M059J (cell line): Measurements from ENCODE around the gene UGT2B15. TPM values are rescaled to one million over a fixed set of nuclear protein-coding genes. Genes with fewer than 3 reads are reported as not detected.
A peak's percentile ranks its signal among the peaks of the same experiment; 100 is the strongest.
"Not testable (repeated sequence)": the region's sequence is repeated elsewhere in the genome, so short reads cannot be mapped to it uniquely, and the experiment has no call there.

ENCODE experiments used
- DNase-seq: peaks from one replicate; pipeline ENCODE4 v3.0.0-alpha.2; 2012; ENCODE audit warnings: low read depth
- total RNA-seq: library from RNA; depleted of rRNA; stranded (reverse); fragments of >200 nt; shearing (Covaris generic); gene quantifications from 2 replicates; pipeline ENCODE4 v1.2.3, GENCODE V29; 2014; rRNA removed

The UGT2B15 gene
- not detected in 2 replicates for total RNA-seq

GRCh38 chr4:68670479-68670939 lies at the start of gene UGT2B15:
TSS of gene UGT2B15 (minus strand) at chr4:68670652. CDS start at chr4:68670618, 34 bp downstream.
- not testable (repeated sequence) for DNase-seq

GRCh38 chr4:68719075-68719473 lies 48.6 kb upstream of the UGT2B15 start:
- no peak for DNase-seq

DNA sequence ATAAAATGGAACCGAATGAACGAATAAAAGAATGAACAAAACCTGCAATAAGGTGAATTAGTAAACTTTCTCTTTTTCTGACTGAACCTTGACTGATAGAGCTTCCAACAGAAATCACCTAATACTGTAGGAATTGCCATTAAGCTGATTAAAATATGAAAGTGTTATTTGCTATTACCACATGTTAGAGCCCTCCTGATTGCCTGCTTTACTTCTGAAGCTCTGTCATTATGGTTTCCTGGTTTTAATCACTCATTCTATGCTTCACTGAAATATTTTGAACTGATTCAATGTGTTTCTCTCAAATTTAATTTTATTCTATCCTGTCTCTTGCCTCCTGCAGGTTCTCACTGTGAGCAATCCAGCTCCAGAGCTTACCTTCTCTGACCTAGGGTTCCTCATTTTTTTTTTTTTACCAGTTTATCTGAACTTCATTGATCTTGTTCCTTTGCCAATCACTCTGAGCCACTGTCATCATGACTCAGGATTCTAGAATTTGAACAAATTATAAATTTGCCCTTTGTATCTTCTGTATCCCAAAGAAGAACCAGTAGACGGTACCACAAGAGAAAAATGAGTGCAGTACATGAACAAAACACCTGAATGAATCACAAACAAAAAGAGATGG lies 48.1 kb upstream of the UGT2B15 start:
- no peak for DNase-seq

GRCh38 chr4:68717999-68718398 lies 47.5 kb upstream of the UGT2B15 start:
- DNase-seq = no peak

GRCh38 chr4:68714400-68714799 lies 43.9 kb upstream of the UGT2B15 start:
- DNase-seq = no peak

- no peak for DNase-seq
Observed at GRCh38 chr4:68712207-68712606, 41.8 kb upstream of the UGT2B15 start.

GRCh38 chr4:68708566-68708965 lies 38.1 kb upstream of the UGT2B15 start:
- DNase-seq = peak; percentile 0

DNA sequence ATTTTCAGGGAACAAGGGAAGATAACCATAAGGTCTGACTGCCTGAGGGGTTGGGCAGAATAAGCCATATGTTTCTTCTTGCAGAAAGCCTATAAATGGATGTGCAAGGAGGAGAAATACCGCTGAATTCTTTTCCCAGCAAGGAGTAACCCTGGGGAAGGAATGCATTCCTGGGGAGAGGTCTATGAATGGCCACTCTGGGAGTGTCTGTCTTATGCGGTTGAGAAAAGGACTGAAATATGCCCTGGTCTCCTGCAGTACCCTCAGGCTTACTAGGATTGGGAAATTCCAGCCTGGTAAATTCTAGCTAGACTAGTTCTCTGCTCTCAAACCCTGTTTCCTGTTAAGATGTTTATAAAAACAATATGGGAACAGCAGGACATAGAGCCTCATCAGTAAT lies 32.7 kb upstream of the UGT2B15 start:
- not testable (repeated sequence) for DNase-seq

DNA sequence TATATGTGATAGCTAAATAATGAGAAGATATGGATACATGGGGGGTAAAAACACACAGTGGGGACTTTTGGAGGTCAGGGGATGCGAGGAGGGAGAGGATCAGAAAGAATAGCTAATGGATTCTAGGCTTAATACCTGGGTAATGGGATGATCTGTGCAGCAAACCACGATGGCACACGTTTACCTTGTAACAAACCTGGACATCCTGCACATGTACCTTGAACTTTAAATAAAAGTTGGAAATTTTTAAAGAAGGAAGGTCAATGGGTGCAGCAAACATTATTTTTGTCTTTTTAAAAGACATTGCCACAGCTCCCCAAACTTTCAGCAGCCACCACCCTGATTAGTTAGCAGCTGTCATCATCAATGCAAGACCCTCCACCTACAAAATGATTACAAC lies 29.7 kb upstream of the UGT2B15 start:
- no peak for DNase-seq

DNA sequence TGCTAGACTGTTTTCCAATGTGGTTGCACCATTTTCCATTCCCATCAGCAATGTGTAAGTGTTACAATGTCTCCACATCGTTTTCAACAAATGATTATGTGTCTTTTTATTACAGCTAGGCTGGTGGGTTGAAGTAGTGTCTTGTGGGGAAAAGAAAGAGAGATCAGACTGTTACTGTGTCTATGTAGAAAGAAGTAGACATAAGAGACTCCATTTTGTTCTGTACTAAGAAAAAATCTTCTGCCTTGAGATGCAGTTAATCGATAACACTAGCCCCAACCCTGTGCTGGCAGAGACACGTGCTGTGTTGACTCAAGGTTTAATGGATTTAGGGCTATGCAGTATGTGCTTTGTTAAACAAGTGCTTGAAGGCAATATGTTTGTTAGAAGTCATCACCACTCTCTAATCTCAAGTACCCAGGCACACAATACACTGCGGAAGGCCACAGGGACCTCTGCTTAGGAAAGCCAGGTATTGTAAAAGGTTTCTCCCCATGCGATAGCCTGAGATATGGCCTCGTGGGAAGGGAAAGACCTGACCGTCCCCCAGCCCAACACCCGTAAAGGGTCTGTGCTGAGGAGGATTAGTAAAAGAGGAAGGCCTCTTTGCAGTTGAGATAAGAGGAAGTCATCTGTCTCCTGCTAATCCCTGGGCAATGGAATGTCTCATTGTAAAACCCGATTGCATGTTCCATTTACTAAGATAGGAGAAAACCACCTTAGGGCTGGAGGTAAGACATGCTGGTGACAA lies 23.0 kb upstream of the UGT2B15 start:
- no peak for DNase-seq

DNA sequence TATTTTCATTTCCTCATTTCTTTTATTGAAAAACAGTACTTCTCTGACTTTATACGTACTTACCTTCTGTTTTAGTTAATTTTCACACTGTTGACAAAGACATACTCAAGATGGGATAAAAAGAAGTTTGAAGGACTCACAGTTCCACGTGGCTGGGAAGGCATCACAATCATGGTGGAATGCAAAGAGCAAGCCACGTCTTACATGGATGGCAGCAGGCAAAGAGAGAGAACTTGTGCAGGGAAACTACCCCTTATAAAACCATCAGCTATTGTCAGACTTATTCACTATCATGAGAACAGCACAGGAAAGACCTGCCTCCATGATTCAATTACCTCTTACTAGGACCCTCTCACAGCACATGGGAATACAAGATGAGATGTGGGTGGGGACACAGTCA lies 20.7 kb upstream of the UGT2B15 start:
- no peak for DNase-seq

- no peak for DNase-seq
Observed at GRCh38 chr4:68683034-68683433, 12.6 kb upstream of the UGT2B15 start.

DNA sequence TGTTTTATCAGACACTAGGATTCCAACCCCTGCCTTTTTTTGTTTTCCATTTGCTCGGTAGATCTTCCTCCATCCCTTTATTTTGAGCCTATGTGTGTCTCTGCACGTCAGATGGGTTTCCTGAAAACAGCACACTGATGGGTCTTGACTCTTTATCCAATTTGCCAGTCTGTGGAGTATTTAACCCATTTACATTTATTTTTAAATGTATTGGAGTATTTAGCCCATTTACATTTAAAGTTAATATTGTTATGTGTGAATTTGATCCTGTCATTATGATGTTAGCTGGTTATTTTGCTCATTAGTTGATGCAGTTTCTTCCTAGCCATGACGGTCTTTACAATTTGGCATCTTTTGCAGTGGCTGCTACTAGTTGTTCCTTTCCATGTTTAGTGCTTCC lies 10.8 kb upstream of the UGT2B15 start:
- DNase-seq = not testable (repeated sequence)

DNA sequence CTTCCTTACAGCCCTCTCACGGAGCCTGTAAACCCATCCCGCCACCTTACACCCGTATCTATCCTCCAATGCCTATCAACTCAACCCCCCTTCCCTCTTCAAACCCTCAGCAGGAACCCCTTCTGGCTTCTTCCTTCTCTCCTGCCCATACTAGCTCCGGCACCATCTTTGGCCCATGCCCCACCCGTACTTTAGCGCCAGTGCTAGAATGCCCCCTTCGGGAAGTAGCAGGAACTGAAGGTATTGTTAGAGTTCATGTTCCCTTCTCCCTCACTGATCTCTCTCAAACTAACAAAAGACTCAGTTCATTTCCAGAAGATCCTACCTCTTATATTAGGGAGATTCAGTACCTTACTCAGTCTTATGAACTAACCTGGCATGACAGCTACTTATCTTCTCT lies 2.7 kb upstream of the UGT2B15 start:
- no peak for DNase-seq

DNA sequence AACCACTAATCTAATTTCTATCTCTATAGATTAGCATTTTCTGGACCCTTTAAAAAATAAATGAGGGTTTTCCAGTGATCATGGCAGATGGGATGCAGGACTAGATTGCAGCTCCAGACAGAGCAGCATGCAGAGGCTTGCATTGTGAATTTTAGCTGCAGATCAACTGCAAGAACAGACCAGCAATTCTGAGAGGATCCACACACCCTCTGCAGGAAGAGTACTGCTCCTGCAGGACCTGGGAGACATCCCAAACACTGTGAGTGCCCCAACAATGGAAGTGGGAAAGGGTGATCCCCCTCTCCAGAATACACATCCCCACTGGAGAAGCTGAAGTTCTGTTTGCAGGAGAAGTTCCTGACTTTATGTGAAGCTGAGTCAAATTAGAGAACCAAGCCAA lies 765 bp upstream of the UGT2B15 start:
- not testable (repeated sequence) for DNase-seq

DNA sequence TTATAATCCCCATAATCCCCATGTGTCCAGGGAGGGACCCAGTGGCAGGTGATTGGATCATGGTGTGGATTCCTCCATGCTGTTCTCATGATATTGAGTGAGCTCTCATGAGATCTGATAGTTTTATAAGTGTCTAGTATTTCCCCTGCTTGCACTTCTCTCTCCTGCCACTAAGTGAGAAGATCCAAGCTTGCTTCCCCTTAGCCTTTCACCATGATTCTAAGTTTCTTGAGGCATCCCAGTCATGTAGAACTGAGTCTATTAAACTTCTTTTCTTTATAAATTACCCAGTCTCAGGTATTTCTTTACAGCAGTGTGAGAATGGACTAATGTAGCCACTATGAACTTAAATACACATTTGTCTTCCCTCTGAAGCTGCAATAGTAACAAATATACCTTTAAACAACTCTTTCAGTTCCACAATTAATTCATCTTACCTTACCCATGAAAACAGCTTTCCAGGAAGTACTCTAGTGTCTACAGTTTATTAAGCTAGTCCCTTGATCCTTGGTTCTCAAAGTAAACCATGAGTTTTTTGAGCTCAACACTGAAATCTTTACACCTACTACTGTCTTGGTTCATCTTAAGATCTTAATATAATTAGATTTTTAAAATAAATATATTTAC lies 1.8 kb downstream of the UGT2B15 start:
- not testable (repeated sequence) for DNase-seq

- not testable (repeated sequence) for DNase-seq
Observed at GRCh38 chr4:68667551-68667950, 2.9 kb downstream of the UGT2B15 start.

DNA sequence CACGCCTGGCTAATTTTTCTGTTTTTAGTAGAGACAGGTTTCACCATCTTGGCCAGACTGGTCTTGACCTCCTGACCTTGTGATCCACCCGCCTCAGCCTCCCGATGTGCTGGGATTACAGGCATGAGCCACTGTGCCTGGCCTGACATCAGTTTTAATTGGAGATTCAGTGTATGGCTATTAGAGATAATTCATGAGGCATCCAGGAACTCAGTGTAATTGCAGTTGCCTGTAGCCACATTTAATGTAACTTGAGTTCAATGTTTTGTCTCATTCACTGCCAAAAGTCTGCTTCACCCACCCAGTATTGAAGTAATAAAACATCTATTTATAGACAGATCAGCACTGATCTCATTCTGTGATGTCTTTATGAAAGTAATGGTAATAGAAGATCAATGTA lies 5.7 kb downstream of the UGT2B15 start:
- not testable (repeated sequence) for DNase-seq

GRCh38 chr4:68662836-68663574 lies 7.4 kb downstream of the UGT2B15 start:
- not testable (repeated sequence) for DNase-seq

GRCh38 chr4:68658672-68659071 lies 11.8 kb downstream of the UGT2B15 start:
- no peak for DNase-seq

GRCh38 chr4:68657022-68657594 lies 13.3 kb downstream of the UGT2B15 start:
- not testable (repeated sequence) for DNase-seq
